A549 (cell line): Measurements from ENCODE around the gene HOXB7. TPM values are rescaled to one million over a fixed set of nuclear protein-coding genes. Genes with fewer than 3 reads are reported as not detected.

Experiments used
- ATAC-seq, 2 experiments: fragments of 200-7000 bp in 1 of 2; fragments of >200 bp in 1 of 2; cut with Nextera tagmentation in 1 of 2; cut with Tn5 transposase in 1 of 2; 3 replicates each; pipeline versions ENCODE4 v1.8.0 to v1.9.1; 2018 to 2020; ENCODE audit warnings: mild to moderate bottlenecking in 1 of 2, moderate library complexity in 1 of 2
- CTCF ChIA-PET: fragments of 300-600 bp; sonication (Branson Sonifier 250); formaldehyde crosslinking; extraction: SDS; loops from one replicate; lab custom pipeline; 2021; ENCODE audit warnings: antibody characterized with exemption, inconsistent platforms; lab: Yijun Ruan, JAX
- POLR2A ChIA-PET: fragments of 350-600 bp; formaldehyde crosslinking; extraction: SDS; loops from one replicate; lab custom pipeline; 2021; ENCODE audit warnings: antibody characterized with exemption, inconsistent platforms; lab: Yijun Ruan, JAX
- DNase-seq, 2 experiments: peaks; one replicate each; pipeline versions ENCODE4 v3.0.0 to v3.0.0-alpha.2; 2011 to 2016; ENCODE audit warnings: low read depth in 1 of 2, low spot score in 1 of 2
- FAIRE-seq: peaks from 2 replicates; lab custom pipeline; 2011; peaks lifted over from hg19 to GRCh38; lab: Jason Lieb, UNC
- H3K27ac ChIP-seq, 2 experiments: fragments of >200 bp; sonication (Bioruptor Twin); formaldehyde crosslinking; 3 replicates each; pipeline ENCODE4 v1.5.1; 2016 to 2017
- H3K4me1 ChIP-seq: fragments of >200 bp; sonication (Bioruptor Twin); formaldehyde crosslinking; 3 replicates; pipeline ENCODE4 v1.6.1; 2016
- H3K4me2 ChIP-seq: fragments of >200 bp; sonication (Bioruptor Twin); formaldehyde crosslinking; 3 replicates; pipeline ENCODE4 v1.6.1; 2016
- H3K4me3 ChIP-seq: fragments of >200 bp; sonication (Bioruptor Twin); formaldehyde crosslinking; 3 replicates; pipeline ENCODE4 v1.5.1; 2016
- H3K9me3 ChIP-seq: fragments of >200 bp; sonication (Bioruptor Twin); formaldehyde crosslinking; 3 replicates; pipeline ENCODE4 v1.6.1; 2016
- CBX8 ChIP-seq: fragments of 200-600 bp; sonication (generic); IDR thresholded peaks from 2 replicates; pipeline ENCODE4 v1.6.1; 2016
- CEBPB ChIP-seq, 2 experiments: fragments of >200 bp in 1 of 2; sonication (Bioruptor Twin) in 1 of 2; formaldehyde crosslinking in 1 of 2; IDR thresholded peaks; 2 replicates each; pipeline ENCODE4 v1.6.1; 2012 to 2016
- CTCF ChIP-seq: fragments of >200 bp; sonication (Bioruptor Twin); formaldehyde crosslinking; IDR thresholded peaks from 3 replicates; pipeline ENCODE4 v1.5.1; 2016
- ESRRA ChIP-seq: fragments of 150-350 bp; IDR thresholded peaks from 2 replicates; pipeline ENCODE4 v1.6.1; 2014; ENCODE audit warnings: mild to moderate bottlenecking, low read length, borderline replicate concordance
- HEYL ChIP-seq: fragments of 250-450 bp; sonication (Bioruptor Pico); IDR thresholded peaks from 2 replicates; pipeline ENCODE4 v1.8.0; 2021; ENCODE audit warnings: mild to moderate bottlenecking, moderate library complexity
- HMGXB4 ChIP-seq: fragments of 250-450 bp; sonication (Bioruptor Pico); IDR thresholded peaks from 2 replicates; pipeline ENCODE4 v1.5.0; 2021; ENCODE audit warnings: mild to moderate bottlenecking, moderate library complexity, borderline replicate concordance
- JUN ChIP-seq, 2 experiments: fragments of >200 bp; sonication (Bioruptor Twin); formaldehyde crosslinking; IDR thresholded peaks; 2 replicates in 1 of 2; 3 replicates in 1 of 2; pipeline ENCODE4 v1.6.1; 2016 to 2017
- JUNB ChIP-seq: fragments of >200 bp; sonication (Bioruptor Twin); formaldehyde crosslinking; IDR thresholded peaks from 2 replicates; pipeline ENCODE4 v1.6.1; 2016
- KDM1A ChIP-seq: fragments of 200-600 bp; sonication (generic); IDR thresholded peaks from 2 replicates; pipeline ENCODE4 v1.6.1; 2016; ENCODE audit warnings: low read depth, mild to moderate bottlenecking
- MAFK ChIP-seq: fragments of 450-650 bp; IDR thresholded peaks from 2 replicates; pipeline ENCODE4 v1.6.1; 2014; ENCODE audit not compliant: partially characterized antibody
- NR3C1 ChIP-seq: fragments of >200 bp; sonication (Bioruptor Twin); formaldehyde crosslinking; IDR thresholded peaks from 3 replicates; pipeline ENCODE4 v1.6.1; 2017
- PHF8 ChIP-seq: fragments of 200-600 bp; sonication (generic); IDR thresholded peaks from 2 replicates; pipeline ENCODE4 v1.6.1; 2016; ENCODE audit warnings: low read depth, mild to moderate bottlenecking, antibody characterized with exemption, moderate library complexity, borderline replicate concordance
- POLR2A ChIP-seq: IDR thresholded peaks from 2 replicates; pipeline ENCODE4 v1.6.1; 2012; ENCODE audit warnings: mild to moderate bottlenecking, low read length
- POLR2AphosphoS2 ChIP-seq: conservative IDR thresholded peaks from 2 replicates; pipeline ENCODE4 v1.6.1; 2012; ENCODE audit warnings: low read length, improper control_type of control experiment, inconsistent platforms
- RCOR1 ChIP-seq: fragments of 150-350 bp; IDR thresholded peaks from 2 replicates; pipeline ENCODE4 v1.6.1; 2014; ENCODE audit warnings: antibody characterized with exemption, low read length, low read depth
- RNF2 ChIP-seq: fragments of 200-600 bp; sonication (generic); IDR thresholded peaks from 2 replicates; pipeline ENCODE4 v1.6.1; 2016; ENCODE audit warnings: low read depth, mild to moderate bottlenecking, antibody characterized with exemption, moderate library complexity, borderline replicate concordance
- SMC3 ChIP-seq: fragments of >200 bp; sonication (Bioruptor Twin); formaldehyde crosslinking; IDR thresholded peaks from 3 replicates; pipeline ENCODE4 v1.6.1; 2018; ENCODE audit warnings: inconsistent platforms
- ZNF302 ChIP-seq: fragments of 250-450 bp; sonication (Bioruptor Pico); IDR thresholded peaks from 2 replicates; pipeline ENCODE4 v1.9.0; 2021; ENCODE audit warnings: inconsistent platforms, mild to moderate bottlenecking, moderate library complexity
- WGBS: methylation state at CpG from one replicate; pipeline ENCODE4 v1.1.6; 2017; ENCODE audit errors: missing lambda C conversion rate; 5-methylcytosine and 5-hydroxymethylcytosine counted together
- polyA plus RNA-seq, 4 experiments: library from polyadenylated mRNA; depleted of rRNA in 3 of 4; stranded (reverse); fragments of >200 nt; fragmentation: RNase III in 1 of 4; extraction: RNeasy Plus Mini Kit Qiagen cat#74134 plus additional on column Dnase treatment in 1 of 4; gene quantifications; 2 replicates in 3 of 4; 3 replicates in 1 of 4; pipeline ENCODE4 v1.2.3, GENCODE V29; 2011 to 2017

Gene HOXB7
- polyA plus RNA-seq, 2 of the 4 experiments (the other 2 are of a cell fraction) = 22.3 to 32.3 TPM

- H3K27ac ChIP-seq = no peak overlapping the region
- ATAC-seq (no peak), DNase-seq (no peak), FAIRE-seq (no peak)
- 85% methylated on average over 26 of the region's 26 CpGs for WGBS
- H3K4me3 ChIP-seq = no peak overlapping the region
- no peaks in the 10 kb centered on the region for H3K9me3 ChIP-seq
- POLR2A ChIA-PET = no interaction called here
- TF ChIP-seq RCOR1 = no peak
- TF ChIP-seq ZNF302 (CRISPR knock-in tag) = no peak
- TF ChIP-seq CBX8 = no peak
- TF ChIP-seq KDM1A = no peak
- TF ChIP-seq MAFK = no peak
- no peak for TF ChIP-seq RNF2
- TF ChIP-seq, all 56 proteins: peak for 0
- CTCF ChIA-PET = no interaction called here
- H3K4me1 ChIP-seq = peaks cover 19% of the 10 kb centered on the region
- H3K4me2 ChIP-seq = no peak overlapping the region
These were observed 30.9 kb downstream of the HOXB7 start for GRCh38 chr17:48579760-48580554.

GRCh38 chr17:48579471-48579759 is 31.4 kb downstream of the HOXB7 start:
- TF ChIP-seq KDM1A (no peak), PHF8 (no peak), CBX8 (no peak), NR3C1 (no peak)
- Histone ChIP-seq H3K27ac (no peak overlapping the region), H3K4me3 (no peak overlapping the region), H3K9me3 (no peaks in the 10 kb centered on the region), H3K4me1 (peaks cover 19% of the 10 kb centered on the region), H3K4me2 (no peak overlapping the region)
- no peak for DNase-seq
- ChIA-PET CTCF (no interaction called here), POLR2A (no interaction called here)
- FAIRE-seq = no peak
- 81% methylated on average over 7 of the region's 7 CpGs for WGBS
- ATAC-seq = no peak

- CTCF ChIA-PET = interaction anchor here (1.0 kb wide), 1 partner anchor 226 kb away, joined by 3 read pairs; no protein-coding TSS in a partner anchor
- 91% methylated on average over 43 of the region's 43 CpGs for WGBS
- no peak for TF ChIP-seq POLR2A
- no peak for TF ChIP-seq CBX8
- no peak for TF ChIP-seq KDM1A
- no peak for TF ChIP-seq HMGXB4 (CRISPR knock-in tag)
- TF ChIP-seq JUN (IDR thresholded peaks at IDR 0.05) = no peak
- no peak for TF ChIP-seq JUNB
- no peak for TF ChIP-seq SMC3
- TF ChIP-seq HEYL (CRISPR knock-in tag) = no peak
- TF ChIP-seq POLR2AphosphoS2 = no peak
- no peak for TF ChIP-seq CEBPB (IDR thresholded peaks at IDR 0.05)
- TF ChIP-seq CTCF = no peak
- no peak for TF ChIP-seq ESRRA
- DNase-seq (no peak), ATAC-seq (no peak), FAIRE-seq (no peak)
- Histone ChIP-seq H3K4me1 (peaks cover 16% of the 10 kb centered on the region), H3K9me3 (no peaks in the 10 kb centered on the region), H3K4me2 (no peak overlapping the region), H3K4me3 (no peak overlapping the region), H3K27ac (no peak overlapping the region)
- POLR2A ChIA-PET = no interaction called here
These were observed 32.0 kb downstream of the HOXB7 start for GRCh38 chr17:48578616-48579470.
